Activated naive CD4-positive, alpha-beta T cell treated with anti-CD3 and anti-CD28 coated beads for 36 hours (primary cell): ENCODE data around the gene ATG4B. TPM values are rescaled to one million over a fixed set of nuclear protein-coding genes. Genes with fewer than 3 reads are reported as not detected.

Experiments used
- CTCF ChIA-PET: fragments of 350-600 bp; sonication (Branson Sonifier 250); formaldehyde crosslinking; loops from one replicate; lab custom pipeline; 2021; ENCODE audit warnings: antibody characterized with exemption; lab: Charles Lee
- DNase-seq: peaks from one replicate; pipeline ENCODE4 v3.0.0-alpha.2; 2020
- H3K27ac Mint-ChIP-seq: one replicate; pipeline ENCODE4 v1.8.0; 2021; ENCODE audit warnings: mild to moderate bottlenecking, mixed read lengths
- H3K27me3 Mint-ChIP-seq: one replicate; pipeline ENCODE4 v1.8.0; 2021; ENCODE audit warnings: low read depth, mixed read lengths
- H3K36me3 Mint-ChIP-seq: one replicate; pipeline ENCODE4 v1.8.0; 2021; ENCODE audit warnings: low read depth, mixed read lengths
- H3K4me1 Mint-ChIP-seq: one replicate; pipeline ENCODE4 v1.8.0; 2021; ENCODE audit warnings: low read depth, mixed read lengths
- H3K4me3 Mint-ChIP-seq: one replicate; pipeline ENCODE4 v1.8.0; 2021; ENCODE audit warnings: mild to moderate bottlenecking, moderate library complexity, mixed read lengths
- H3K9me3 Mint-ChIP-seq: one replicate; pipeline ENCODE4 v1.8.0; 2021; ENCODE audit warnings: mixed read lengths
- intact Hi-C: fragments of 100-400 bp; cut with micrococcal nuclease; formaldehyde crosslinking; loops from one replicate; pipeline ENCODE4 v1.15.1; 2023
- total RNA-seq, 2 experiments: library from RNA; stranded (reverse); gene quantifications; one replicate each; pipeline ENCODE4 v1.2.3, GENCODE V29; 2021

Gene ATG4B
- total RNA-seq, 2 experiments from 2014 or later = 71.5 to 82.5 TPM

GRCh38 chr2:241721852-241722251, 84.4 kb downstream of the ATG4B start:
- Mint-ChIP-seq H3K36me3 (peaks cover 45% of the 10 kb centered on the region), H3K27me3 (no peaks in the 10 kb centered on the region), H3K4me3 (no peak overlapping the region), H3K9me3 (peaks cover 6% of the 10 kb centered on the region), H3K4me1 (no peaks in the 10 kb centered on the region), H3K27ac (no peak overlapping the region)
- DNase-seq = no peak
- CTCF ChIA-PET = no interaction called here
- intact Hi-C loops = no loop called here

GRCh38 chr2:241722896-241723454, 85.5 kb downstream of the ATG4B start:
- CTCF ChIA-PET = no interaction called here
- intact Hi-C loops = no loop called here
- Mint-ChIP-seq H3K27me3 (no peaks in the 10 kb centered on the region), H3K4me3 (no peak overlapping the region), H3K9me3 (peaks cover 6% of the 10 kb centered on the region), H3K36me3 (peaks cover 44% of the 10 kb centered on the region), H3K27ac (no peak overlapping the region), H3K4me1 (no peaks in the 10 kb centered on the region)
- DNase-seq = no peak

Other genes starting within 250 kb of the ATG4B start
- 10 to 100 TPM; 81.2 to 88.4 TPM for gene STK25, start 129.1 kb upstream of the ATG4B start, total RNA-seq
- not detected for gene BOK, start 78.9 kb upstream of the ATG4B start, total RNA-seq
- 10 to 100 TPM; 36.4 to 38.8 TPM for gene THAP4, start 535 bp upstream of the ATG4B start, total RNA-seq
- gene DTYMK, start 49.1 kb downstream of the ATG4B start, total RNA-seq = 10 to 100 TPM; 88.0 to 93.8 TPM
- 10 to 100 TPM; 41.0 to 43.8 TPM for gene ING5, start 64.3 kb downstream of the ATG4B start, total RNA-seq
- 10 to 100 TPM; 19.4 to 23.1 TPM for gene D2HGDH, start 96.9 kb downstream of the ATG4B start, total RNA-seq
- gene GAL3ST2, start 139.1 kb downstream of the ATG4B start, total RNA-seq = not detected
- gene NEU4, start 171.5 kb downstream of the ATG4B start, total RNA-seq = not detected
- gene PDCD1, start 221.2 kb downstream of the ATG4B start, total RNA-seq = 1 to 10 TPM; 6.9 to 8.3 TPM
- not detected for gene RTP5, start 232.0 kb downstream of the ATG4B start, total RNA-seq